ENCODE measurements around the gene KCNE2. TPM values are rescaled to one million over a fixed set of nuclear protein-coding genes. Genes with fewer than 3 reads are reported as not detected.

The KCNE2 gene
- total RNA-seq, 1 donor, result not detected

DNA sequence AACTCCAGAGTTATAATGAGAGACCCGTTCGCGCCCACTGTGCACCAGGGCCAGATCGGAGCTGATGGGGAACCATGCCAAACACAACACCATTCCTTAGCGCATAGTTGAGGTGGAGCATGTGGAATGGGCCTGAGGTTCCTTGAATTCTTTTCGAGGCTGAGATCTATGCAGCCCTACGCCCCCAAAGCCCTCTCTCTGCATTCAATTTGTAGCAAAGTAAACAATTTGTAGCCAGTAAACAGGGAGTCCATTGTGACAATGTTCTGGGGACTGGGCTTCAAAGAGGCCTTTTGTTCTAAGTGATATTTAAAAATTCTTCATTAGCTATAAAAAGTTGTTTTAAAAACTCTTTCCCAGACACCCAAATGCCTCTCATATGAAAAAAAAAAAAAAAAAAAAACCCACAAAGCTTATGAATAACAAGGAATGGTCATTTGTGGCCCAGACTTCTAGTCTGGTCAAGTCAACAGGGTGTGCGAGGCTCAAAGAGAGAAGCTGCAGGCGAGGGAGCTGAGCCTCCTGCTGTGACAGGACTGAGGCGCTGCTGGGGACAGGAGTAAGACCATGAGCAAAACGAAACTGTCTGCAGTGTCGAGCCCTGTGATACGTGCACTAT, 30.6 kb upstream of the KCNE2 start:
- TF ChIP-seq, protein P1, sequence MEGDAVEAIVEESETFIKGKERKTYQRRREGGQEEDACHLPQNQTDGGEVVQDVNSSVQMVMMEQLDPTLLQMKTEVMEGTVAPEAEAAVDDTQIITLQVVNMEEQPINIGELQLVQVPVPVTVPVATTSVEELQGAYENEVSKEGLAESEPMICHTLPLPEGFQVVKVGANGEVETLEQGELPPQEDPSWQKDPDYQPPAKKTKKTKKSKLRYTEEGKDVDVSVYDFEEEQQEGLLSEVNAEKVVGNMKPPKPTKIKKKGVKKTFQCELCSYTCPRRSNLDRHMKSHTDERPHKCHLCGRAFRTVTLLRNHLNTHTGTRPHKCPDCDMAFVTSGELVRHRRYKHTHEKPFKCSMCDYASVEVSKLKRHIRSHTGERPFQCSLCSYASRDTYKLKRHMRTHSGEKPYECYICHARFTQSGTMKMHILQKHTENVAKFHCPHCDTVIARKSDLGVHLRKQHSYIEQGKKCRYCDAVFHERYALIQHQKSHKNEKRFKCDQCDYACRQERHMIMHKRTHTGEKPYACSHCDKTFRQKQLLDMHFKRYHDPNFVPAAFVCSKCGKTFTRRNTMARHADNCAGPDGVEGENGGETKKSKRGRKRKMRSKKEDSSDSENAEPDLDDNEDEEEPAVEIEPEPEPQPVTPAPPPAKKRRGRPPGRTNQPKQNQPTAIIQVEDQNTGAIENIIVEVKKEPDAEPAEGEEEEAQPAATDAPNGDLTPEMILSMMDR (IDR thresholded peaks at IDR 0.05; ENCODE audit: insufficient read depth, low read depth, low read length), result no peak
- no peak overlapping the region for H3K4me3 ChIP-seq (ENCODE audit: low read depth, low read length)
- DNase-seq (ENCODE audit: low read depth), result no peak

DNA sequence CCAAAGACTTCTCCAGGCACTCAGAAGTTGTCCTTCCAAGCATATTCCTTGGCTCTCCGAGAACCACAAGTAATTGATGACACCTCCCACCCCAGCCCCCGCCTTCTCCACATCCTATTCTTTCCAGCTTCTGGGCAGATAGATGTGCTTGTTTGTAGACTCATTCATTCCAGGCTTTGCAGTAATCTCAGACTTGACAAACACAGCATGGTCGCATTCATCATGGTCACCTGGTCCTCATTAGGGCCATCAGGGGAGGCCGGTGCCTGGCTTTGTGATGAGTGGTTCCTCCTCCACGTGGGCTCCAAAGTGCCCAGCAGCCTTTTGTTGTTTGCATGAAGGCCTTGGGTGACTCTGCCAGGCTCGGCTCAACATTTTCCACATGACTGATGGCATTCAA, 28.5 kb upstream of the KCNE2 start:
- DNase-seq (ENCODE audit: low read depth), result no peak
- no peak overlapping the region for H3K4me3 ChIP-seq (ENCODE audit: low read depth, low read length)
- TF ChIP-seq, protein P1 (IDR thresholded peaks at IDR 0.05; ENCODE audit: insufficient read depth, low read depth, low read length), result no peak

DNA sequence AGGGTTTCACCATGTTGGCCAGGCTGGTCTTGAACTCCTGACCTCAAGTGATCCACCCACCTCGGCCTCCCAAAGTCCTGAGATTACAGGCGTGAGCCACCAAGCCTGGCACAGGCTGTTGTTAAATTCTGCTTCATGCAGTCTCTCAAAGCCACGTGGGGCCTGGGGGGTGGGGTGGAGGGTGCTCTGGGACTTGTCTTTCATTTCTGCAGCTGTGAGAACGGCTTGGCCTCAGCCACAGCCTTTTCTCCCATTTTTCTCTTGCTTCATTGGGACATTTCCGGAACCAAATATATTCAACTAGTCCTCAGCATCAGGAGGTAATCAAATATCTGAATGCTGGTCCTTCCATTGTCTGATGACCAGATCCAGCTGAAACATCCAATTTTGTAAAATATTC, 27.6 kb upstream of the KCNE2 start:
- TF ChIP-seq, protein P1 (IDR thresholded peaks at IDR 0.05; ENCODE audit: insufficient read depth, low read depth, low read length), result no peak
- DNase-seq (ENCODE audit: low read depth), result peak; percentile 52

DNA sequence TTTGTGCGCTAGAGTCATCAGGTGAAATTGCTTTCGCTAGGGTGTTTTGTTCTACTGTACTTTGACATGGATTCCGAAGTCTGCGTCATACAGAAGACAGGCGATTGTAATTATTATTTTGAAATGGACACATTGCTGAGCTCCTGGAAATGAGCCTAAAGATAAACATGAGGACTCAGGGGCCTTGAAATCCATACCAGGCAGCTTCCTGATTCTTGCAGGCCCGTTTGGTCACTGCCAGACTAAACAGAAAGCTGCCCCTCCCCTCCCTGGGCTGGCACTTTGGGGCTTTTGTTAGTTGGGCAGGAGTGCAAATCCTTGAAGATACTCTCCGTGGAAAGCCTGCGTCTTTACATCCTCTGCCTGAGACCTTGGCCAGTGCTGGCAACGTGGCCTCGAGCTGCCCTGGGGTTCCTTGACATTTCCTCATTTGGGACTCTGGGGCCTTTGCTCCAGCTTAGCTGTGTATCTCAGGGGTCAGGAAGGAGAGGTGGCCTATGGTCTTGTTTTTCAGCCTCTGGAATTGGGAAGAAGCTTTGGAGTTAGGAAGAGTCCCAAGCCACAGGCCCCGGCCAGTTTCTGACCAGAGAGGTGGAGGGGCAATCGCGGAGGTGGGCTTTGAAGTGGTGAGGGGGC, 26.9 kb upstream of the KCNE2 start:
- peak; percentile 84 for DNase-seq (ENCODE audit: low read depth)
- no peak overlapping the region for H3K4me3 ChIP-seq (ENCODE audit: low read depth, low read length)
- TF ChIP-seq, protein P1 (IDR thresholded peaks at IDR 0.05; ENCODE audit: insufficient read depth, low read depth, low read length), result no peak

More for the DNA sequence above, 27.6 kb upstream of the KCNE2 start:
- no peak overlapping the region for H3K4me3 ChIP-seq (ENCODE audit: low read depth, low read length)

DNA sequence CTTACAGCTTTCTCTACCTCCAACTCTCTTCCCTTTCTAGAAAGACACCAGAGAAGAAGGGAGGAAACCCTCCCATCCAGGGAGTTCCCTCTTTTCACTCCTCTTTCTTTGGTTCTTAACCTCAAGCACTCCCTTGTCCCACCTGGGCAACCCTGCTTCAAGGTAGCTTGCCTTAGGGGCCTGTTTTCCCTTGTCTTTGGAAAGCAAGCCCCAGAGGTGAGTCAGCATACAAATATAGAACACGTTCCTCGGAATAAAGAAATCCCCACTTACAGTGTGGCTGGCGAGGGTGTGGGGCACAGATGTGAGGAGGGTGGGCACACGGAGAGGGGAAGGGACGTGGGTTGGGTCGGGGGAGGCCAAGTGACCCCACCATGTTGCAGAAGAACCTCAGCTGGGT, 26.1 kb upstream of the KCNE2 start:
- DNase-seq (ENCODE audit: low read depth), result no peak
- H3K4me3 ChIP-seq (ENCODE audit: low read depth, low read length), result no peak overlapping the region
- TF ChIP-seq, protein P1 (IDR thresholded peaks at IDR 0.05; ENCODE audit: insufficient read depth, low read depth, low read length), result no peak

DNA sequence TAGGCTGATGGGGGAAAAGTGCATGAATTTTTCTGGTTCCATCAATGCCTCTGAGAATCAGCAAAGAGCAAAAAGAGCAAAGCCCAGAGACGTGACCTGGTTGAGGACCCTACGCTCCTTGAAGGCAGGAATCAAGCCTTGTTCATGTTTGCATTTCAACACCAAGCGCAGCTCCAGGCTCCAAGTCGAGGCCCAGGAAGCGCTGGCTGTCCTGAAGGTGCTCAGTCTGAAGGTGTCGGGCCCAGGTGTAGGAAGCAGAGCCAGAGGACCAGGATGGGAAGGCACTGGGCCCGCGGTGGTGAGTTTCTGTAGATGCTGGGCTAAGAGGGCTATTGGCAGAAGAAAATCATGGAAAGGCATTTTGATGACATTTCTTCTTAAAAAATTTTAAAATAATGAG, 25.6 kb upstream of the KCNE2 start:
- no peak overlapping the region for H3K4me3 ChIP-seq (ENCODE audit: low read depth, low read length)
- DNase-seq (ENCODE audit: low read depth), result no peak
- TF ChIP-seq, protein P1 (IDR thresholded peaks at IDR 0.05; ENCODE audit: insufficient read depth, low read depth, low read length), result no peak
